ENCODE data around the gene SEC61A1.

SEC61A1 gene
- long read RNA-seq, donor 1, transcript SEC61A1-201 (12 exons, 3,635 nt) = major isoform, 45 of 59 reads
- long read RNA-seq, donor 1, partial matches to known transcripts = 12 of 59 reads
- long read RNA-seq, donor 1, other reads (novel, unspliced or antisense) = 0 of 59 reads
- long read RNA-seq, donor 2, transcript SEC61A1-201 (12 exons, 3,635 nt) = major isoform, 22 of 61 reads
- long read RNA-seq, donor 2, partial matches to known transcripts = 39 of 61 reads
- long read RNA-seq, donor 2, other reads (novel, unspliced or antisense) = 0 of 61 reads
- long read RNA-seq, donor 3, transcript SEC61A1-201 (12 exons, 3,635 nt) = major isoform, 8 of 58 reads
- long read RNA-seq, donor 3, partial matches to known transcripts = 38 of 58 reads
- long read RNA-seq, donor 3, other reads (novel, unspliced or antisense) = 12 of 58 reads
- long read RNA-seq, donor 4, transcript SEC61A1-201 (12 exons, 3,635 nt) = major isoform, 30 of 54 reads
- long read RNA-seq, donor 4, partial matches to known transcripts = 22 of 54 reads
- long read RNA-seq, donor 4, other reads (novel, unspliced or antisense) = 0 of 54 reads
- long read RNA-seq, donor 5, transcript SEC61A1-201 (12 exons, 3,635 nt) = major isoform, 29 of 36 reads
- long read RNA-seq, donor 5, partial matches to known transcripts = 7 of 36 reads
- long read RNA-seq, donor 5, other reads (novel, unspliced or antisense) = 0 of 36 reads
- long read RNA-seq, donor 6, transcript SEC61A1-201 (12 exons, 3,635 nt) = major isoform, 30 of 95 reads
- long read RNA-seq, donor 6, partial matches to known transcripts = 63 of 95 reads
- long read RNA-seq, donor 6, other reads (novel, unspliced or antisense) = 0 of 95 reads
- long read RNA-seq, donor 7, transcript SEC61A1-201 (12 exons, 3,635 nt) = major isoform, 39 of 483 reads
- long read RNA-seq, donor 7, partial matches to known transcripts = 421 of 483 reads
- long read RNA-seq, donor 7, other reads (novel, unspliced or antisense) = 22 of 483 reads
- long read RNA-seq, donor 8, transcript SEC61A1-201 (12 exons, 3,635 nt) = major isoform, 44 of 83 reads
- long read RNA-seq, donor 8, partial matches to known transcripts = 39 of 83 reads
- long read RNA-seq, donor 8, other reads (novel, unspliced or antisense) = 0 of 83 reads

DNA sequence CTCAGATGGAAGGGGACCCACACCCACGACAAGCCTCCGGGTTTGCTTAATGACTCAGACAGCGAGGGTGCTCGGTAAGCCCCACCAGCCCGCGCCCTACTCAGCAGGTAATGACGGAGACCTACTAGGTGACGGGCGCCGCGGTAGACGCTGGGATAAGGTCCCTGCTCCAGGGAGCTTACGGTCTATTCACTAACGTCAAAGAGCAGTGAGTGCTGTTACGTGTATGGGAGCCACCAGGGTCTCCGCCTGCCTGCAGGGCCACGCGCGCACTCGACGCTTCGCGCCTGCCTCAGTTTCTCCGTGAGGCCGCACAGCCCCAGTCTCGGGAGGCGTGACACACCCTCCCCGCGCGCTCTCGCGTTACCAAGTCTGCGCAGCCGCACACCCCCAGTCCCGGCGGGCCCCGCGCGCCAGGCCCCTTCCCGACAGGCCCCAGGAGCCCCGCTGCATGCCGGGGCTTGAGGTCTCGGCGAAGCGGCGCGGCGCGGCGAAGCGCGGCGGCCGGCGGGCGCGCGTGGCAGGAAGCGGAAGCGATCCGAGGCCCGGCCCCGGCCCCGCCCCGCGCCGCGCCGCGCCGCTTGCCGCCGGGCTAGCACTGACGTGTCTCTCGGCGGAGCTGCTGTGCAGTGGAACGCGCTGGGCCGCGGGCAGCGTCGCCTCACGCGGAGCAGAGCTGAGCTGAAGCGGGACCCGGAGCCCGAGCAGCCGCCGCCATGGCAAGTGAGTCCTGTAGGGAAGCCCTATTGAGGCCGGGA is at the start of gene SEC61A1:
Gene SEC61A1 (plus strand): TSS at position 601 of the 758 bp plus-strand sequence. CDS start 116 bp downstream, at position 717.
- DNase-seq = peak; percentile 89

GRCh38 chr3:128004661-128005060 is 47.6 kb upstream of the SEC61A1 start:
- no peak for DNase-seq

GRCh38 chr3:128006061-128007032 is 45.9 kb upstream of the SEC61A1 start:
- peak; percentile 31 for DNase-seq

- no peak for DNase-seq
Observed at GRCh38 chr3:128007033-128007424, 45.2 kb upstream of the SEC61A1 start.

- DNase-seq = no peak
Observed at GRCh38 chr3:128009952-128010846, 42.0 kb upstream of the SEC61A1 start.

GRCh38 chr3:128011140-128011539 is 41.1 kb upstream of the SEC61A1 start:
- peak; percentile 43 for DNase-seq

DNA sequence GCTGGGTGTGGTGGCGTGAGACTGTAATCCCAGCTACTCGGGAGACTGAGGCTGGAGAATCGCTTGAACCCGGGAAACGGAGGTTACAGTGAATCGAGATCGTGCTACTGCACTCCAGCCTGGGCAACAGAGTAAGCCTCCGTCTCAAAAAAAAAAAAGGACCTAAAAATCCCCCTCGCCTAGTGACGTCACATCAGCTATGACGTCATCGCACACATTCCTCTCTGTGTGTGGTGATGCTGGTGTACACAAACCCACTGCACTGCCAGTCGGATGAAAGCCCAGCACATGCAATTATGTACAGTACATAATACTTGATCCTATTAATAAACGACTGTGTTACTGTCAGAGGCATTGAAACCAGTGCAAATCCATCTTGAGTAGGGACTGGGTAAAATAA is 40.2 kb upstream of the SEC61A1 start:
- DNase-seq = no peak

DNA sequence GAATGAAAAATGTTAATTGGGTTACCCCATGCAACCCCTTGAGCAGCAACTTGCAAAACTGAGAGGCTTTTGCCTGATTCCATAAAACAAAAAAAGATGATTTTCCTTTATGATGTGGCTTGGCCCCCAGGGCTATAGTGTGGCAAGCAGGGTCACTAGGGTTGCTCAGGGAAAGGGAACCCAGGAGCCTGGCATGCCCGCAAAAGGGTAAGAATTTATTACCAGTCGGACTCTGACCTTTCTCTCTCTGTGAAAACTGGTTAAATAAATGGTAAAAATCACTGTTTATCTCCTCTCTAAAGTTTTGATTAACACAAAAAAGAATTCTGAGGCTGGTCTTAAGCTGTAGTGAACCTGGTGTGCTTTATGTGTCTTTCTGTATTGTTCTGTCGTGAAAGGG is 37.7 kb upstream of the SEC61A1 start:
- DNase-seq = no peak

DNA sequence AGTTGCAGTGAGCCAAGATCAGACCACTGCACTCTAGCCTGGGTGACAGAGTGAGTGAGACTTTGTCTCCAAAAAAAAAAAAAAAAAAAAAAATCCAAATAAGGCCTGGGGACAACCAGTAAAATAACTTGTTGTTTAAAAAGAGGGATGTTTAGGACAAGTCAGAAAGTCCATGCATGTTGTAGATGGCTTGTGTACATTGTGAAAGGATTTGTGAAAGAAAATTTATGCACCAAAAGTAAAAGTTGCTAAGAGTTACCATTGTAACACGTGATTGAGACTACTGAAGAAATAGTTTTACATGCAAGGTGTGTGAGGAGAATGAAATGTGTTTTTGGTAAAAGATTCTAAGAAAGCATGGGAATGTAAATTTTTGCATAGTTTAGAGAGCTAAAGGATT is 35.7 kb upstream of the SEC61A1 start:
- DNase-seq = no peak

GRCh38 chr3:128021768-128022372 is 30.4 kb upstream of the SEC61A1 start:
- no peak for DNase-seq

GRCh38 chr3:128033102-128033501 is 19.1 kb upstream of the SEC61A1 start:
- DNase-seq = no peak

DNA sequence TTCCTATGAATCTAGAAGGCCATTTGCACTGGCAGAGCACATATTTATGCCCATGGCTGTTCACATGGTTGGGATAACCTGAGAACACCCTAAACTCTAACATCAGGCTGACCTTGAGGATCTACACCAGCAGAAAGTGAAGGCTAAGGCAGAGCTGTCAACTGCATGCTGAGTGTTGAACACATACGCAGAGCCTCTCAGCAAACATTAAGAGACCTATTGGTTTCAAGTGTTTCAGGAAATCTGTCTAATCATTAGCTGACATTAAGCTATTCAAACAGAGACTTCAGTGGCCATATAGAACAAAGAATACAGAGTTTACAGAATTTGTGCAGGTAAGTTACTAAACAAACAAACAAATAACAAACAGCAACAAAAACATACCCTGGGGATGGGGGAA is 16.1 kb upstream of the SEC61A1 start:
- no peak for DNase-seq

- DNase-seq = no peak
Observed at GRCh38 chr3:128040041-128040440, 12.2 kb upstream of the SEC61A1 start.

GRCh38 chr3:128040660-128041059 is 11.6 kb upstream of the SEC61A1 start:
- no peak for DNase-seq

- no peak for DNase-seq
Observed at GRCh38 chr3:128041344-128041743, 10.9 kb upstream of the SEC61A1 start.

GRCh38 chr3:128050597-128050996 is 1.6 kb upstream of the SEC61A1 start:
- DNase-seq = no peak

DNA sequence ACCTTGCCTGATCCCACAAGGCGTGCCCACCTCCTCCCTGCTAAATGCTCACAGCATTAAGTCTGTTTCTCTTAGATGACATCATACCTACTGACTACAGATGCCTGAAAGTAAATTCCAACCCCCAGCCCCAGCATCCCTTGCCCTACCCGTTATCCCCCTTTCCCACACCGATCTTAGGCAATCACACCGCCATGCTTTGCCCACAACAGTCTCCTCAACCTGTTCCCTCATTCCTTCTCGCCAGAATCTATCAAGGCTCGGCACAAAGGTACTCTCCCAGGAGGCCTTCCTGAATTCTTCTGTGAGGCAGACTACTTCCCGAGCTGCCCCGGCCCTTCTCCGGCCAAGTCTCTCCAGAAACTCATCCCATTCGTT is 789 bp upstream of the SEC61A1 start:
- no peak for DNase-seq

DNA sequence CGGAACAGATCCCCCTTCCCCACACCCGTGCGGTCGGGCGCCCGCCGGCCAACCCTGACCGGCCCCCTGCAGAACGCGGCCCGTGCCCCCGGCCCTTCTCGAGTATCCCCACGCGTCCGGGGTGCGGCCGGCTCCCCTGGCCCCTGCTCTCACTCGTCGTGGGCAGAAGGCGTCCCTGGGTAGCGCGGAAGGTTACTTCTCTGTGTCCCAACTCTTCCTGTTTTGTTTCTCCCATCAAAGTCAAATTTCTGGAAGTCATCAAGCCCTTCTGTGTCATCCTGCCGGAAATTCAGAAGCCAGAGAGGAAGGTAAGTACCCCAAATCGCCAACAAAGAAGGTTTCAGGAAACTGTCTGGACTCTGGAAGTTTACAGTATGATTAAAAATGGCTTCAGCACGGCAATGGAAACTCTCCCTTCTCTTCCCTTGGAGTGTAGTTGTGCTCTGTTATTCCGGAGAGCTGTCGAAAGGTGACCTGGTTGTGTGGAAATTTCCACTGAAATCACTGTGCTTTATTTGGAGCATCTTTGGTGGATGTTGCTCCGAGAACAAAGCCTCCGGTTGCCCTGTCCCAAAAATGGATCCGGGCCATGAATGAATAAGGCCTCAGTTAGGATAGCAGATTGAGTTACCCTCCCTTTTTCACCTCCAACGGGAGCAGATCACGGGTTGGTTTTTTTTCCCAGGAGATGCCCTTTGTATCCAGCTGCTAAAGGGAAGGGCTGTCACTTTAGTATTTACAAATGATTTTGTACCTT is 536 bp downstream of the SEC61A1 start:
- peak; percentile 49 for DNase-seq

- no peak for DNase-seq
Observed at GRCh38 chr3:128053614-128054013, 1.4 kb downstream of the SEC61A1 start.

Measured in right kidney (tissue), 9 donors.